HG02885 (cell line): ENCODE results near the gene OR10H3.
"Not testable (repeated sequence)": the region's sequence is repeated elsewhere in the genome, so short reads cannot be mapped to it uniquely, and the experiment has no call there.

Experiments
- ATAC-seq: cut with Tn5 transposase; IDR thresholded peaks from one replicate; pipeline ENCODE4 v1.9.1; 2021; ENCODE audit warnings: mild to moderate bottlenecking; ENCODE audit not compliant: unreplicated experiment, poor library complexity

Gene OR10H3

GRCh38 chr19:15737722-15738121, at the start of gene OR10H3:
Gene OR10H3, plus strand, starts transcription at chr19:15737985. Its CDS starts 3,408 bp downstream, at chr19:15741393.
- no peak for ATAC-seq

GRCh38 chr19:15696654-15697194, 41.1 kb upstream of the OR10H3 start:
- ATAC-seq, result no peak

- no peak for ATAC-seq
Measured at GRCh38 chr19:15701757-15702533, 35.8 kb upstream of the OR10H3 start.

GRCh38 chr19:15702534-15702930, 35.3 kb upstream of the OR10H3 start:
- ATAC-seq, result no peak

GRCh38 chr19:15714638-15715037, 23.1 kb upstream of the OR10H3 start:
- ATAC-seq, result no peak

GRCh38 chr19:15715642-15716041, 22.1 kb upstream of the OR10H3 start:
- ATAC-seq, result no peak

GRCh38 chr19:15717809-15718208, 20.0 kb upstream of the OR10H3 start:
- no peak for ATAC-seq

- no peak for ATAC-seq
Measured at GRCh38 chr19:15721268-15721667, 16.5 kb upstream of the OR10H3 start.

GRCh38 chr19:15722956-15723355, 14.8 kb upstream of the OR10H3 start:
- ATAC-seq, result no peak

- no peak for ATAC-seq
Measured at GRCh38 chr19:15727724-15728123, 10.1 kb upstream of the OR10H3 start, which contains the start of gene OR10H2. Gene OR10H2, plus strand, starts transcription at chr19:15728024. Its CDS starts 20 bp downstream, at chr19:15728044.

- ATAC-seq, result no peak
Measured at GRCh38 chr19:15730538-15730937, 7.2 kb upstream of the OR10H3 start.

- no peak for ATAC-seq
Measured at GRCh38 chr19:15732388-15732787, 5.4 kb upstream of the OR10H3 start.

GRCh38 chr19:15733895-15734294, 3.9 kb upstream of the OR10H3 start:
- no peak for ATAC-seq

- ATAC-seq, result no peak
Measured at GRCh38 chr19:15740785-15741184, 3.0 kb downstream of the OR10H3 start.

- no peak for ATAC-seq
Measured at GRCh38 chr19:15748239-15748638, 10.5 kb downstream of the OR10H3 start.

- no peak for ATAC-seq
Measured at GRCh38 chr19:15758379-15758778, 20.6 kb downstream of the OR10H3 start.

- ATAC-seq, result no peak
Measured at GRCh38 chr19:15759962-15760565, 22.3 kb downstream of the OR10H3 start.

- no peak for ATAC-seq
Measured at GRCh38 chr19:15769586-15769985, 31.8 kb downstream of the OR10H3 start.

GRCh38 chr19:15774159-15774558, 36.4 kb downstream of the OR10H3 start:
- not testable (repeated sequence) for ATAC-seq

- ATAC-seq, result no peak
Measured at GRCh38 chr19:15775249-15775648, 37.5 kb downstream of the OR10H3 start.

GRCh38 chr19:15776264-15776663, 38.5 kb downstream of the OR10H3 start:
- ATAC-seq, result no peak
